Lower leg skin (tissue), 3 donors: ENCODE measurements around the gene ZNF740.

ENCODE experiments used
- POLR2A ChIP-seq, 2 donors: fragments of 450-650 bp; IDR thresholded peaks; one replicate each; pipeline ENCODE4 v1.6.1; 2016 to 2017; ENCODE audit warnings: antibody characterized with exemption in 2 of 2, mild to moderate bottlenecking in 1 of 2, moderate library complexity in 1 of 2
- TF ChIP-seq, protein P1 (sequence below), 3 donors: fragments of 450-650 bp; IDR thresholded peaks; one replicate each; pipeline ENCODE4 v1.5.1; 2016; ENCODE audit warnings: antibody characterized with exemption in 3 of 3, mild to moderate bottlenecking in 3 of 3, moderate library complexity in 2 of 3

DNA sequence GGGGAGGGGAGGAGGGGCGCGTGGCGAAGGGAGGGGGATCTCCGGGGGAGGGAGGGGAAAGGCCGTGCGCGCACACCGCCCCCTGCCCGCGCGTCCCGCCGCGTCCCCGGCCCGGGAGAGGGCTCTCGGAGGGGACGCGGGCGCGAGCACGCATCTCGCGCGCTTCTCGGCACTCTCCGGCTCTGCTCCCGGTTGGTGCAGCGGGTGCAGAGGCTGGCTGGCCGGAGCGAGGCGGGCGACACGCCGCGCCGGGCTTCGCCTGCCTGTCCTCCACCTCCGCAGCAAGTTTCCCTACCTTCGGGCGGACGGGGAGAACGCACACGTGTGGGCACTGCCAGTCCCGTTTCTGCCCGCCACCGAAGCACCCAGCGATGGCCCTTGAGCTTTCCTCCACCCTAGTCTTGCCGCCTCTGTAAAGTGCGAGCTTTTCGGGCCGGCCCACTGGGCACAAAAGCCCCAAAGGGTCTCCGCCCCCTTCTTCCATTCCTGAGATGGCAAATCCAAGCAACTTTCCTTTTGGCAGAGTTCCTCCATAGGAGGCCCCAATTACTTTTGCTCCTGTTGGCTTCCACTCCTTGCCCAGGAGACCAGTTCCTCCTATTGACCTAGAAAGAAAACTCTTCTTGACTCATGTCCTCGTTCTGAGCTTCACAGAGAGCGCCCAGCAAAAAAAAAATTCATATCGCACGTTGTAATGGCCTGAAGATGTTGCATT lies 566 bp downstream of the ZNF740 start:
- TF ChIP-seq, protein P1, sequence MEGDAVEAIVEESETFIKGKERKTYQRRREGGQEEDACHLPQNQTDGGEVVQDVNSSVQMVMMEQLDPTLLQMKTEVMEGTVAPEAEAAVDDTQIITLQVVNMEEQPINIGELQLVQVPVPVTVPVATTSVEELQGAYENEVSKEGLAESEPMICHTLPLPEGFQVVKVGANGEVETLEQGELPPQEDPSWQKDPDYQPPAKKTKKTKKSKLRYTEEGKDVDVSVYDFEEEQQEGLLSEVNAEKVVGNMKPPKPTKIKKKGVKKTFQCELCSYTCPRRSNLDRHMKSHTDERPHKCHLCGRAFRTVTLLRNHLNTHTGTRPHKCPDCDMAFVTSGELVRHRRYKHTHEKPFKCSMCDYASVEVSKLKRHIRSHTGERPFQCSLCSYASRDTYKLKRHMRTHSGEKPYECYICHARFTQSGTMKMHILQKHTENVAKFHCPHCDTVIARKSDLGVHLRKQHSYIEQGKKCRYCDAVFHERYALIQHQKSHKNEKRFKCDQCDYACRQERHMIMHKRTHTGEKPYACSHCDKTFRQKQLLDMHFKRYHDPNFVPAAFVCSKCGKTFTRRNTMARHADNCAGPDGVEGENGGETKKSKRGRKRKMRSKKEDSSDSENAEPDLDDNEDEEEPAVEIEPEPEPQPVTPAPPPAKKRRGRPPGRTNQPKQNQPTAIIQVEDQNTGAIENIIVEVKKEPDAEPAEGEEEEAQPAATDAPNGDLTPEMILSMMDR (IDR thresholded peaks at IDR 0.05): no peak
- no peak for TF ChIP-seq POLR2A (IDR thresholded peaks at IDR 0.05)
